NCI-H2196 (cell line): ENCODE measurements around the gene CCDC188.
A peak's percentile ranks its signal among the peaks of the same experiment; 100 is the strongest.

Source experiments
- DNase-seq: peaks from one replicate; lab custom pipeline; 2025; ENCODE audit not compliant: unreplicated experiment; lab: John Stamatoyannopoulos, UW

The CCDC188 gene

DNA sequence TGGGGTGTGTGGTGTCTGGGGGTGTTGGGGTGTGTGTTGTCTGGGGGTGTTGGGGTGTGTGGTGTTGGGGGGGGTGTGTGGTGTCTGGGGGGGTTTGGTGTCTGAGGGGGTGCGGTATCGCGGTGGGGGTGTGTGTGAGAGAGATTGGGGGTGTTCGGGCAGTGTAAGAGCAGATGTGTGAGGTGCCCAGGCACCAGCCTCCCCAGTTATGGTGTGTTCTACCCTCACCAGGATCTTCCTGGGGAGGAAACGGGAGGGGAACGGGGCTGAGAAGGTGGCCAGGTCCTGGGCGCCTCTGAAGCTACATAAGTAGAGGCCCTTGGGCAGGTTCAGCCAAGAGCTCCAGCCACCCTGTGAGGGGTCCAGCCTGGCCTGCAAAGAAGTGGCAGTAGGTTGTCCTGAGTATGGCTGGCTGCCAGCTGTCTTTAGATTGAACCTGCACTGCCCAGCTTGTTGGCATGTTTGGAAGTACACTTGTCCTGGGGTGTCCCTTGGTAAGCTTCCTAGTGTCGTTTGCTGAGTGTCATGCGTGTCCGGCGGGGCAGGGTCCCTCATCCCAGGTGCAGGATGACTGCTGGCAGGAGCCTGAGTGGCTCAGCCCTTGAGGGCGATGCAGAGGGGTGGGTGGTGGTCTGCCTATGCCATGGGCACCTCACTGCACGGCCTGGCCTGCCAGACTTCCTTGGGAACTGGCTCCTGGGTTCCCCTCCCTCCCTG, 27.3 kb downstream of the CCDC188 start:
- DNase-seq = no peak

DNA sequence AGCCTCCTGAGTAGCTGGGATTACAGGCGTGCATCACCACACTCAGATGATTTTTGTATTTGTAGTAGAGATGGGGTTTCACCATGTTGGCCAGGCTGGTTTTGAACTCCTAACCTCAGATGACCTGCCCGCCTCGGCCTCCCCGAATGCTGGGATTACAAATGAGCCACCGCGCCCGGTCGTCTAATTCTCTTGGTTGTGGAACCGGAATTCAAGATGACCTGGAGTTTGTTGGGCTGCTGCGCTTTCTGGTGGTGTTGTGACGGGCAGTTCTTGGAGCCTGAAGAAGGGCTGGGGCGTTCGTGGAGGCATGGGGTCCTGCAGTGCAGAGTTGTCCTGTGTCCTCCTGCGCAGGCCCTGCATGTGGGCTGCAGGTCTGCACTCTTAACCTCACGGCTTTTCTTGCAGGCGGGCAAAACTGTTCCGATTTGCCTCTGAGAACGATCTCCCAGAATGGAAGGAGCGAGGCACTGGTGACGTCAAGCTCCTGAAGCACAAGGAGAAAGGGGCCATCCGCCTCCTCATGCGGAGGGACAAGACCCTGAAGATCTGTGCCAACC, 28.9 kb downstream of the CCDC188 start:
- DNase-seq = no peak

DNA sequence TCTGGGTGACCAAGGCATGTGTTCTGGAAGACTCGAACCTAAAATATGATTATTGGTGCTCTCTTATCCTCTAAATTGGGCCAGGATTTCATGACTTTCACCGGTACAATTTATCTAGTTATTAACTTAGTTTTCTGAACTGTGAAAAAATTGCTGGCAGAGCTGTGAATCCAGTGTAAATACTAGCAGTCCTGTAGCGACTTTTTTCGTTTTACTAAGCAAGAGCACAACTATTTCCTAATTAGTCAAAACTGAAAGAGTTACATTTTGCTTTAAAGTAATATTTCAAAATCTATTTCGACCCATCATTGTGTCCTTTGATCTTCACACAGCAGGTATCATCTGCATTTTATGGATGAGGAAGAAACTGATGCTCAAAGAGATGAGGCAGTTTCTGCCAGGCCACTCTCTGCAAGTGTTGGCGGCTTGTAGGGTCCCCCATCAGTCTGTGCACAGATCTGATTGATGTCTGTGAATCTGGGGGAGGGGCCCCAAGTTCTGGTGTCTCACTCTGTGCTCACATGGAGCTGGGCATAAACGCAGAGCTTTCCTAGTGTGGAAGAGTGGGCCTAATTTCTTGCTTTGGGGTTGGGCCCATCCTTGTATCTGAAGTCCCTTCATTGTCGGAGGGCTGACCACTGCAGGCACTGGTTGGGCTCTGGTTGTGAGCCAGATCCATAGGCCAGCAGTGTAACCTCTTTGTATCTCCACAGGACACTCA, 32.4 kb downstream of the CCDC188 start:
- no peak for DNase-seq

DNA sequence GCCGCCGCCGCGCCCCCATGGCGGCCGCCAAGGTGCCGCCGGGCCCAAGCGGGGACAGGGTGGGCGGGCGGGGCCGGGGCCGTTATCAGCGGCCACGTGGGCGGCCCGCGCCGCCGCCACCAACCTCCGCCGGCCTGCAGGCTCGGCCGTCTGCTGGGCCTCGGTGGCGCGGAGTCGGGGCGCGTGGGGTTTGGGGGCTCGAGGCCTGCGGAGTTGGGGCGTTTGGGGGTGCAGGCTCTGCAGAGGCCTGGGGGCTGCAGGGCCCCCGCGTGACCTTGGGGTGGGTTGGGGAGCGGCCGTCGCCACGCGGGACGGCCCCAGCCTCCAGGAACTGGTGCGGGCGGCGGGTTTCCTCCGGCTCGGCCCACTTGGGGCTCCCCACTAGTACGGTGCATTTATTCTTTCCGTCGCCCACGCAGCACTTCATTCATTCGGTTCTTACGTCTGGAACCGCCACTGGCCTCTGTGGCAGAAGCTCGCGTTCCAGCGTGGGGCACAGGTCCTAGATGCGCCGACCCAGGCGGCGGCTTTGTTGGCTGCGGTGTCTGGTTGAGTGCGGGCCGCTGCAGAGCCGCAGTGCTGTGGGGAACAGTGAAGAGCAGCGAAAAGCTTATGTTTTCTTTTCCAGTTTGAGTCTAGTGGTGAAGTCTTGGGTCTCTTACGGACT, 33.1 kb downstream of the CCDC188 start:
- no peak for DNase-seq

DNA sequence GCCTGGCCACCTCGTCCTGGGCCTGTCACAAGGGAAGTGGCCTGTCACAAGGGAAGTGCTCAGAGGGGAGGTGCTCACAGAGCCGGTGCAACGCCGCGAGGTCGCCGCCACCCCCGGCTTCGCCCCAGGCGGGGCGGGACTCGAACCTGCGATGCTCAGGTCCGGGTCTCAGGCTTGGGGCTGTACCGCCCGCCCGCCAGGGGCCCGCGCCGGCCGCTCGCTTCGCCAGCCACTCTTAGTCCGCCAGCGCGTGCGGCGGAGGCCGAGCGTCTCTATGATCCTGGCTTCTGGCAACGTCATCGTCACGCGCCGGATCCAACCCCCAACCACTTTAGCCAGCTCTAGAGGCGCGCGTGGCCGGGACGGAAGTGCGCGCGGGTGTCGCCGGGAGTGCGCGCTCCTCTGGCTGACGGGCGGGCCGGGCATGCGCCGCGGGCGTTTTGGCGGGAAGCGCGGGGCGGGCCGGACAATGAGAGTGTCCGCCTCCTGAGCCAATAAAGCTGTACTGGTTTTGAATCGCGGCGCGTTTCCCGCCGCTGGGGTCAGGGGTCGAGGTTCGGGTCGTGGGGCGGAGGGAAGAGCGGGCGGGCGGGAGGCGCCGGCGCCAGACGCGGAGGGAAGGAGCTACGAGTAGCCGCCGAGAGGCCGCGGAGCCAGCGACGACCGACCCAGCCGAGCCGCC, 33.8 kb downstream of the CCDC188 start, which contains the start of gene TRMT2A:
TSS of gene TRMT2A (minus strand) at position 276 of the 682 bp plus-strand sequence. CDS start 320 bp downstream, outside the sequence.
- DNase-seq = peak; percentile 91

DNA sequence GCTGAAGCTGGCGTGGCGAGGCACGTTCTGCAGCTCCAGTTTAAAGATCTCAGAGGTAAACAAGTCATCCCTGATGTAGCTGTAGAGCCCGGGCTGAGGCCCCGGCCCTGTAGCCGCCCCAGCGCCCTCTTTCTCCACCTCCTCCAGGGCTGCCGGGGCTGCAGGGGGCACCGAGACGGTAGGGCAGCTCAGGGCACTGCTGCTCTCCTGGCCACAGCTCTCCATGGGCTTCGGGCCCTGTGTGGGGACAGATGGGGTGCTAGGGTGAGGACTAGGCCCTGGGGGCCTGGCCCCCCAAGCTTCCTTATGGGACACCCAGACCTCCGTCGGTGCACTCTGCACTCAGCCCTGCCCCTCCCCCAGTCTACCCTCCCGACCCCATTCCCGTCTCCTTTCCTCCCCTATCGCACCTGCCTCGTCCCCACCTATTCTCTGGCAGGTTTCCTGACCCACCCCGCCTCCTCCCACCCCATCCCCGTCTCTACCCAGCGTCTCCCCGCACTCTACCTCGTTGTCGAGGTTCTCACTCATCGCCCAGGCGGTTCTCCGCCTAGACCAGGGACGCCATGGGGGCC, 34.4 kb downstream of the CCDC188 start:
- no peak for DNase-seq

DNA sequence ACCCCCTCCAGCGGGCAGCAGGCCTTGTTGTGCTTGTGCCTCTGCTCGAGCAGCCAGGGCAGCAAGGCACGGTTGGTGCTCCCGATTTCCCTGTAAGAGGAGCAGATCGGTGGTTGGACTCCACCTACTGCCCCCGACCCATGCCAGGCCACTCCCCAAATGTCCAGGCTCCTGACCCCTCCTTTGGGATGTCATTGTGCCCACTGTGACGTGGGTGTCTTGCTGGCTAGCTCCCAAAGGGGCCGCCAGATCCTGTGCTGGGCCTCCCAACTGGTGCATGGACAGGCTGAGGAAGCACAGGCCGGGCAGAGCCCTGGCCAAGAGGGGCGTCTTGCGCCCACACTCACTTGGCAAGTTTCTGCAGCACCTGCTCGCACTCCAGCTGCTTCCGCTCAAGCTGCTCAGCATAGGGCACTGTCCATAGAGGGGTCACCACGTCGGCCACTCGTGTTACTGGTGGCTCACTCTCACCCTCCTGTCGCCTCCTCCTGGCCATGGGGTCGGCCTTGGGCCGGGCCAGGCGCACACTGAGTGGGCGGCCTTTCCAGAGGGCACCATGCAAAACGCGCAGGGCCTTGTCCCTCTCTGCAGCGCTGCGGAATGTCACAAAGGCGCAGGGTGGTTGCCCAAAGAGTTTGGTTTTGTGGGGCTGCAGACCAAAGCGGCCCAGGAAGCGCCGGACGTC, 35.0 kb downstream of the CCDC188 start, which contains the start of gene RANBP1:
TSS of gene RANBP1 (plus strand) at position 414 of the 685 bp plus-strand sequence. CDS start at position 495, 81 bp downstream.
- no peak for DNase-seq

DNA sequence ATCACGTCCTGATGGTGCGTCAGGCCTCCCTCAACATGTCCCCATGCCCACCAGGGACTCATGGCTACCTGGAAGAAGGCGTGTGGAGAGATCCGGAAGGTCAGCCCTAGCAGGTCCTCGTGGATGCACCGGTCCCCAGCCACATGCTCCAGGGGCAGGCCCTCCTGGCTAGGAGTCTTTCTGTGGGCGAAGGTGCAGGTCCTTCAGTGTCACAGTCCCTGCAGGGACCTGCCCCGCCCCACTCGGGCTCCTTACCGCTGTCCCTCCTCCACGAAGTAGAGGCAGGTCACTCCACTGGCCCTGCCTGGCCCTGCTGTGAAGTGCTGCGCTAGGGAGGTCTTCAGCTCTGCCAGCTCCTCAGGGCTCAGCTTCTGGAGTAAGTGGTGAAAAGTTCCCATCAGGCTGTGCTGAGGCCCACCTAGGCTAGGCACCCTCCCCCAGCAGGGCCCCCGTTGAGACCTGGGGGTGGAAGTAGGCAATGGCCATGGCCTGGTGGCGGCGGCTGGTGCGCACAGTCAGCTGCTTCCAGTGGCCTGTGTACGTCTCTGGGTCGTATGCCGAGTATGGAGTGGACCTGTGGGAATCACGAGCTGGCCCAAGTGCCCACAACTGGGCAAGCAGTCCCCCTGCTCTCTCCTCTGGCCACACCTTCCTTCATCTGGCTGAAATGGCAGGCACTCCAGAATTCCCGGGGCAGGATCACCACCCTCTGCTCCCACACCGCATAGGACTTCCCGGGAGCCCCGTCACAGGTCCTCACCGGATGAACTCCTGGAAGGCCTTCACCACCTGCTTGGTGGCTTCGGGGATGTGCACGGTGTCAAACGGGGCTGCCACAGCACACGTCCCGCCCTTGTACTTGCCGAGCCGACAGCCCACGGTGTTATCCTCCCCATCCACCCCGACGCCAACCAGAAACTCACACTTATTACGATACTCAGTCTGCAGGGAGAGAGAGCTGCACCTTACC, 36.1 kb downstream of the CCDC188 start:
- no peak for DNase-seq

DNA sequence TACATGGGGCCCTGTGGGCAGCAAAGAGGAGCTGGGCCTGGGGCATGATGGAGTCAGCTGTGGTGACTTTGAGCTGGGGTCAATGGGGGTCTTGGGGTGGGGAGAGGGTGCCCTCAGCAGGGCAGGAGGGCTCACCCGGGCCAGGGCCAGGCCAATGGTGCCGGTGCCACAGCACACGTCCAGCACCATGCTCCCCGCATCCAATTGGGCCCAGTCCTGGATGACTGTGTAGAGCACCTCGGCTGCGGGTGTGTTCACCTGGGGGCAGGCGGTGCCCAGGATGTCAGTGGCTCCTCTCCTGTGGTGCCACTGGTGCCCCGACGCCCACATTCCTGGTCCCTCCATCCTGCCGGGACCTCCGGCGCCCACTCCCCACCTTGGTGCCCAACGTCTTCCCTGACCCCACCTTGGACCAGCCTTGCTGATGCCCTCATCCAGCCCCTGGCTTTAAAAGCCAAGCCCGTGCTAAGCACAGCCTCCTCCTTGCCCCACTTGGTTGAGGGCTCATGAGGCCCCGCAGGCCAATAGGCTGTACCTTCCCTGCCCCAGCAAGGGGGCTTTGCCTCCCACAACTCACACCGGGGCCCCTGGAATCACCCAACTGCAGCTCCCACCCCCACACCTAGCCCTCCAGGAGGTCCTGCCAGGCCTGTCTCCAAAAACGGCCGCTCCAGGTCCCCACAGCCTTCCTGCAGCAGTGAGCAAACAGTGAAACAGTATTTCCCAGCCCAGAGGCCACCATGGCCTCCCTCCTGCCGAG, 37.1 kb downstream of the CCDC188 start:
- DNase-seq = no peak

DNA sequence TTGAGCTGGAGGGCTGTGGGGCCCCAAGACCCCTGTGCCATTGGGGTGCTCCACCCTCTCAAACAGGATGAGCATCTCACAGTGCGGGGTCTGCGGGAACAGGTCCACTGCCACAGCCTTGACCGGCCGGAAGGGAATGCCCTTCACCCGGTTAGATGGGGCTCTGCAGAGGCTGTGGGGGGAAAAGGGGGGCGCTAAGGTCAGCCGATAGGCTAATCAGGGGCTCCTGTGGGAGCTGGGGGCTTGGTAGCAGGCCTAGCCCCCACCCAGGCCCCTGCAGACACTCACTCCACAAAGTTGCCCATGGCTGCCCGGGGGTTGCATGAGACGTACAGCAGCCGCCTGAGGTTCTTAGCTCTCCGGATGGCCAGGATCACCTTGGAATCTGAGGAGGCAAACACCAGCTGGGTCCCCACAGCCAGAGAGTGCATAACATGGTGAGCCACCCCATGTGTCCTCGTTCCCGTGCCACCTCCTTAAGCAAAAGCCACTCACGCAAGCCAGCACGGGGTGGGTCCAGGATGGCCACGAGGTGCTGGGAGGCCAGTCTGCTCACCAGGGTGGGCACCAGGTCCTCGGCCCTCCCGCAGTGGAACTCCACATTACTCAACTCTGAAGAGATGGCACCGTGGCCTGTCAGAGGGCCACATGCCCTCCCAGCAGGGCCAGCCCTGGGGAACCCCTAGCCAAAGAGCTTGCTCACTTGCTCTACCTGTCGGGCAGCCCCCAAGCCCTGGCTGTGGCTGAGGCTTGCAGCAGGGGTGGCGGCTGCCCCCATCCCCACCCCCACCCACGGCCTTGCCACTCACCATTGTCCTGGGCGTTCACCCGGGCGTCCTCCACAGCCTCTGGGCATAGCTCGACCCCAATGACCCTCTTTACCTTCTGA, 38.0 kb downstream of the CCDC188 start:
- DNase-seq = no peak

DNA sequence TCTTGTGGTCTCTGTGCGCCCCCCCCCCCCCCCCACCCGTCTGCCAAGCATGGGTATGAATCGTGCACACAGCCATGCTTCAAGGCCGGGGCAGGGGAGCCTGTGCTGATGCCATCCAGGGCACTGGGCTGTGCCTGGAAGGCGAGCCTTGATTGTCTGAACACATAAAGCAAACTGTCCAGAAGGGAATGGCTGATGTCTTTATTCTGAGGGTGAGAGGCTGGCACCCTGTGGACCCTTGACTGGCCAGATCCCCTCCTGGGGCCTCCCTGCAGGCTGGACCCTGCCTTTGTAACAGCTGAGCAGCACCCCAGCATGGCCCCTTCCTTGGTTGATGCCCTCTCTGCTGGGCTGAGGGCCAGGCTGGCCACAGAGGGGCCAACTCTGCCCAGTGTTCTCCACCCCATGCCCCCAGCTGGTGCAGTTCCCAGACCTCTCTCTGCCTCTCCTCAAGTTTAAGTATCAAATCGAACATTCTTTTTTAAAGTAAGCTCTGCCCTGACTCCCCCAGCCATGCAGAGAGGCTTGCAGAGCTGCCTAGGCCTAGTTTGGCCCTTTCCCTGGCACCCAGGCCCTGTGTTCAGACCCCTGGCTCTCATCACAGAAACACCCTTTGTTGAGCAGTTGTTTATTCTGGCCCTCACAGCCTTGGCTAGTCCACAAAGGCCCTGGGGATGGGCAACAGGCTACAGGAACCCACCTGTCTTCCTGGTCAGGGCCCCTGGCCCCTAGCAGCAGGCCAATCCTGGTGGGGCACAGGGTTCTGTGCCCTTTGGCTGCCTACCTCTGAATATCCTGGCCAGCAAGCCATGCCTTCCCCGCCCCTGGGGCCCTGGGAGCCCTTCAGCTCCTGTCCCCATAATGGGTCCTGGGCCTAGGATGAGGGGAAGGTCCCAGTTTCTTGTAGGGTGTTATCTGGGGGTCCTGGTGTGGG, 38.9 kb downstream of the CCDC188 start:
- DNase-seq = no peak

DNA sequence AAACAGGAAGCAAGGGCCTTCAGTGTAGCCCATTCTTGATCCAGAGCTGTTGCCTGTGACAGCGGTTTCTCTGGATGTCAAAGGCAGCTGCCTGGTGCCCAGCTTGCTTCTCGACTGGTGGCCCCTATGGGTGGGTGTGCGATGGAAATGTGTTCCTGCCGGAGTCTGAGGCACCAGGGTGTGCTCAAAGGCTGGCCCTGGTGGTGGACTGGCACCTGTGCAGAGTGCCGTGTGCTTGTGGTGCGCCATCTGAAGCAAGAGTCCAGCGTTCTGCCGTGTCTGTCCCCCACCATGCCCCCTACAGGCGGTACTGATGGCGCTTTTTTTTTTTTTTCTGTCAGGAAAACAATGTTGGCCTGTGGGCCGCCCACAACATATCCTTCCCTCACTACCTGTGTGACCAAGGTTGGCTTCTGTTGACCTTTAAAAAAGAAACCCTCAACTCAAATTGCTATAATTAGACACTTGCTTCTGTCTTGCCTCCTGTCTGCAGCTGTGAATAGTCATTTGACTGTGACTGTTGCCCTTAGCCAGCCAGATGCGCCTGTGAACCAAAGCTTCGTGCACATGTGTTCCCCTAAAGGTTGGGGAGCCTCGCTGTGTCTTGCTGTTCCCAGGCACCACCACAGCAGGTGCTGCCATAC, 39.7 kb downstream of the CCDC188 start:
- peak; percentile 7 for DNase-seq

DNA sequence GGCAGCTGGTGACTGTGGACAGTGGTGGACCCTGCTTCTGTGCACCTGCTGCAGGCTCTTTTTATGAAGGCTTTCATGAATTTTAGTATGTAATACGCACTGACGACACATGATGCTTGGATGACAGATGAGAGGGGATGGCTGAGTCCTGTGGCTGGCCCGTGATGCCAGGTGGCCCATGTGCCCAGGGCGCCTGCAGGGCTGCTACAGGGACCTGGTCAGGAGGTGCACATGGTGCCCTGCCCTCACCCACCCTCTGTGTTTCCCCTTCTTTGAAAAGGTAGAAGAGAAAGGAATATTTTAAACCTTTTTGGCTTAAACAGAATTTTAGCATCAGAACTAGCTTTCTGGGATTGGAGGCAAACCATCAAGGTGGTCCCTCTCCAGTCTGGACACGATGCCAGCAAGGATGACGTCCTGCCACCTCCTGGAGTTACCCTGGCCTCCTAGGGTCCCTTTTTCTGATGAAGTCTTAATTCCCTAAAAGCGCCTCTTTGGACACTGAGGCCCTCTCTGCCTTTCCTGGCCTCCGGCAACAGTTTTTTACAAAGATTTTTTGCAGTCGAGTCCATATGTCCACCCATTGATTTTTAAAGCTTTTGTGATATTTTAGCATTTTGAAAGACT, 40.4 kb downstream of the CCDC188 start:
- no peak for DNase-seq

DNA sequence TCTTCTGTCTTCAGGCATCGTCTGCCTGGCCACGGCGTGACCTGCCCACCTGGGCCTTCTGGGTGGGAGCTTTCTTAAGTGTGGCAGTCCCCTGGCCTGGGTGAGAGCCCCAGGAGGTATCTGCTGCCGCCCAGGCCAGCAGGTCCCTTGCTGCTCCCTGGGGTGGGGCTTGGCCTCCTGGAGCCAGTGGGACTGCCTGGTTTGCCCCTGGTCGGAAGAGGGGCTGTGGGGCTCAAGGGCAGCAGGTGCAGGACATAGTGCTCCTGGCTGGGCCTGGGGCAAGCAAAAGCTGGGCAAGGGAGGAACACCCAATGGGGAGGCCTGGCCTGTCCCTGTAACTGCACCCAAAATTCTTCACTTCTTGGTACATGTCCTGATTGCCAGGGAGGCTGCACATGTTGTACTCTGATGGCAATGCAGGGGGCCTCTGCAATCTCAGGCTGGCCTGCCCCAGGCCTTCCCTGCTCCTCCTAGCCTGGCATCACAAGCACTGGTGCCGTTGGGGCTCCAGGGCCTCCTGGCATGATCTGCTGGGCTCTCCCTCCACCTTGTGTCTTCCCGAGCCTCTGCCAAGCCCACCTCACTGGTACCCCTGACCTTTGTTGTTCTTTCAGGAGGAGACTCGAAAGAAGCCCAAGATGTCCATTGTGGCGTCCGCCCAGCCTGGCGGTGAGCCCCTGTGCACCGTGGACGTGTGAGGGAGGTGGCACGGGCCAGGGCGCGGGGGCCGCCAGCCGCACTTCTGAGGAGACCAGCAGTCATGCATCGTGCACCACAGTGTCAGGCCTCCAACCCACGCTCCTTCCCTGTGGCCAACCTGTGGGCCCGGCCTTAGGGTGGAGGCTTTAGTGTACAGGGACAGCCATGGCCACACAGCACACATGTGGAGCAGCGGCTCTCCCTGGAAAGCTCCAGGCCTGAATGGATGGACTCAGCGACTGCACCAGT, 41.2 kb downstream of the CCDC188 start:
- DNase-seq = no peak
